Common myeloid progenitor, CD34-positive (primary cell): ENCODE measurements around the gene KDM3B.

Experiments used
- CTCF ChIA-PET: fragments of 350-600 bp; sonication (Branson Sonifier 250); formaldehyde crosslinking; loops from one replicate; lab custom pipeline; 2021; ENCODE audit warnings: antibody characterized with exemption; lab: Charles Lee
- POLR2A ChIA-PET: fragments of 350-600 bp; sonication (Branson Sonifier 250); formaldehyde crosslinking; loops from one replicate; lab custom pipeline; 2021; ENCODE audit warnings: antibody characterized with exemption; lab: Charles Lee
- DNase-seq, 3 donors: peaks; one replicate each; pipeline versions ENCODE4 v3.0.0 to v3.0.0-alpha.2; 2013
- H3K27ac ChIP-seq, 2 experiments: 1 replicate in 1 of 2; 2 replicates in 1 of 2; pipeline ENCODE4 v1.7.0; 2013; ENCODE audit warnings: inconsistent platforms in 2 of 2, low read length in 2 of 2, mild to moderate bottlenecking in 2 of 2, low read depth in 1 of 2, moderate library complexity in 1 of 2; ENCODE audit not compliant: severe bottlenecking in 2 of 2, insufficient read depth in 1 of 2, poor library complexity in 1 of 2
- H3K27me3 ChIP-seq, 5 experiments: replicated peaks in 2 of 5; 1 replicate in 3 of 5; 2 replicates in 2 of 5; pipeline versions ENCODE4 v1.6.1 to v1.7.0; 2013; ENCODE audit warnings: low read length in 4 of 5, mild to moderate bottlenecking in 2 of 5, moderate library complexity in 2 of 5, inconsistent platforms in 1 of 5; ENCODE audit not compliant: insufficient read depth in 5 of 5, control insufficient read depth in 4 of 5
- H3K36me3 ChIP-seq, 4 experiments: 1 replicate in 2 of 4; 2 replicates in 2 of 4; pipeline versions ENCODE4 v1.6.1 to v1.7.0; 2013; ENCODE audit warnings: low read length in 3 of 4, control low read depth in 1 of 4, mild to moderate bottlenecking in 1 of 4; ENCODE audit not compliant: control insufficient read depth in 4 of 4, insufficient read depth in 4 of 4
- H3K4me1 ChIP-seq, 4 experiments: 1 replicate in 3 of 4; 2 replicates in 1 of 4; pipeline versions ENCODE4 v1.6.1 to v1.7.1; 2013; ENCODE audit warnings: low read length in 3 of 4, mild to moderate bottlenecking in 3 of 4, control low read depth in 1 of 4, inconsistent platforms in 1 of 4, moderate library complexity in 1 of 4; ENCODE audit not compliant: control insufficient read depth in 4 of 4, insufficient read depth in 4 of 4; ENCODE audit errors: control extremely low read depth in 1 of 4
- H3K4me3 ChIP-seq, 7 experiments: 1 replicate in 4 of 7; 2 replicates in 3 of 7; pipeline versions ENCODE4 v1.5.1 to v1.7.0; 2013; ENCODE audit warnings: mild to moderate bottlenecking in 7 of 7, low read length in 6 of 7, moderate library complexity in 6 of 7, inconsistent platforms in 2 of 7, low read depth in 2 of 7, control low read depth in 1 of 7; ENCODE audit not compliant: insufficient read depth in 4 of 7, control insufficient read depth in 1 of 7; ENCODE audit errors: extremely low read depth in 1 of 7
- H3K9me3 ChIP-seq, 5 experiments: 1 replicate in 4 of 5; 2 replicates in 1 of 5; pipeline versions ENCODE4 v1.6.1 to v1.7.1; 2013; ENCODE audit warnings: low read length in 4 of 5, mild to moderate bottlenecking in 2 of 5, inconsistent platforms in 1 of 5, low read depth in 1 of 5, moderate library complexity in 1 of 5; ENCODE audit not compliant: control insufficient read depth in 4 of 5, insufficient read depth in 2 of 5; ENCODE audit errors: control extremely low read depth in 1 of 5
- WGBS: methylation state at CpG from one replicate; pipeline ENCODE4 v1.1.5; 2013; ENCODE audit not compliant: insufficient coverage; 5-methylcytosine and 5-hydroxymethylcytosine counted together

The KDM3B gene

GRCh38 chr5:138466900-138467710 lies 114.6 kb downstream of the KDM3B start:
- Histone ChIP-seq H3K4me1 (peaks cover 0 to 30% (median 23%) of the 10 kb centered on the region in 4 experiments), H3K9me3 (no peaks in the 10 kb centered on the region), H3K36me3 (peaks cover 0 to 18% (median 7%) of the 10 kb centered on the region in 4 experiments), H3K4me3 (peak overlapping the region in 4 of 7 experiments; percentile 74 to 88 (median 82)), H3K27me3 (peaks cover 0 to 24% (median 11%) of the 10 kb centered on the region in 5 experiments), H3K27ac (no peak overlapping the region)
- ChIA-PET CTCF (interaction anchor here (0.6 to 29.7 kb wide), 5 partner anchors 9 to 32 kb away, joined by 3 to 494 read pairs (median 3); partner anchors contain the start of gene REEP2), POLR2A (no interaction called here)
- no peak for DNase-seq
- 97% methylated on average over 40 of the region's 45 CpGs for WGBS

- no peak for DNase-seq
- Histone ChIP-seq H3K27me3 (peaks cover 0 to 24% (median 11%) of the 10 kb centered on the region in 5 experiments), H3K36me3 (peaks cover 0 to 18% (median 7%) of the 10 kb centered on the region in 4 experiments), H3K4me1 (peaks cover 0 to 30% (median 23%) of the 10 kb centered on the region in 4 experiments), H3K27ac (no peak overlapping the region), H3K9me3 (no peaks in the 10 kb centered on the region), H3K4me3 (peak overlapping the region in 1 of 7 experiments; percentile 88)
- CTCF ChIA-PET: interaction anchor here (0.9 to 29.7 kb wide), 3 partner anchors 10 to 31 kb away, joined by 3 to 494 read pairs (median 143); no protein-coding TSS in a partner anchor
- WGBS: 94% methylated on average over 9 of the region's 14 CpGs
- POLR2A ChIA-PET: interaction anchor here (0.6 kb wide), 1 partner anchor 1177 kb away, joined by 3 read pairs; no protein-coding TSS in a partner anchor
These were observed 115.2 kb downstream of the KDM3B start for GRCh38 chr5:138467711-138468132.

GRCh38 chr5:138468133-138468965 lies 115.9 kb downstream of the KDM3B start:
- ChIA-PET POLR2A (interaction anchor here (0.6 kb wide), 1 partner anchor 1177 kb away, joined by 3 read pairs; no protein-coding TSS in a partner anchor), CTCF (interaction anchor here (0.8 to 29.7 kb wide), 4 partner anchors 11 to 31 kb away, joined by 3 to 494 read pairs (median 4); no protein-coding TSS in a partner anchor)
- H3K4me1 ChIP-seq: peaks cover 0 to 27% (median 22%) of the 10 kb centered on the region in 4 experiments
- peaks cover 0 to 18% (median 7%) of the 10 kb centered on the region in 4 experiments for H3K36me3 ChIP-seq
- H3K27ac ChIP-seq: no peak overlapping the region
- WGBS: 100% methylated on average over 2 of the region's 7 CpGs
- H3K27me3 ChIP-seq: peaks cover 0 to 24% (median 11%) of the 10 kb centered on the region in 5 experiments
- no peak overlapping the region for H3K4me3 ChIP-seq
- no peaks in the 10 kb centered on the region for H3K9me3 ChIP-seq
- DNase-seq: peak in 1 of 3 donors; percentile 50

GRCh38 chr5:138468966-138469539 lies 116.6 kb downstream of the KDM3B start:
- Histone ChIP-seq H3K36me3 (peaks cover 0 to 18% (median 7%) of the 10 kb centered on the region in 4 experiments), H3K27me3 (peaks cover 0 to 24% (median 11%) of the 10 kb centered on the region in 5 experiments), H3K9me3 (no peaks in the 10 kb centered on the region), H3K4me1 (peaks cover 0 to 21% (median 17%) of the 10 kb centered on the region in 4 experiments), H3K27ac (no peak overlapping the region), H3K4me3 (no peak overlapping the region)
- WGBS: 96% methylated on average over 7 of the region's 8 CpGs
- CTCF ChIA-PET: interaction anchor here (0.8 to 29.7 kb wide), 4 partner anchors 12 to 30 kb away, joined by 3 to 494 read pairs (median 4); no protein-coding TSS in a partner anchor
- DNase-seq: no peak
- POLR2A ChIA-PET: interaction anchor here (1.0 kb wide), 1 partner anchor 35 kb away, joined by 3 read pairs; no protein-coding TSS in a partner anchor

- H3K27me3 ChIP-seq: peaks cover 0 to 24% (median 11%) of the 10 kb centered on the region in 5 experiments
- DNase-seq: peak in 2 of 3 donors; percentile 37 to 68
- ChIA-PET CTCF (interaction anchor here (0.8 to 29.7 kb wide), 5 partner anchors 13 to 29 kb away, joined by 3 to 494 read pairs (median 4); no protein-coding TSS in a partner anchor), POLR2A (interaction anchor here (0.6 to 1.0 kb wide), 2 partner anchors 12 to 35 kb away, joined by 3 to 5 read pairs; no protein-coding TSS in a partner anchor)
- 95% methylated on average over 6 of the region's 8 CpGs for WGBS
- H3K4me1 ChIP-seq: peaks cover 0 to 16% (median 13%) of the 10 kb centered on the region in 4 experiments
- no peak overlapping the region for H3K4me3 ChIP-seq
- H3K36me3 ChIP-seq: peaks cover 0 to 18% (median 7%) of the 10 kb centered on the region in 4 experiments
- no peak overlapping the region for H3K27ac ChIP-seq
- H3K9me3 ChIP-seq: no peaks in the 10 kb centered on the region
These were observed 117.2 kb downstream of the KDM3B start for GRCh38 chr5:138469540-138470321.
